ENCODE data around the gene SMCO3.
A peak's percentile ranks its signal among the peaks of the same experiment; 100 is the strongest.

Gene SMCO3

DNA sequence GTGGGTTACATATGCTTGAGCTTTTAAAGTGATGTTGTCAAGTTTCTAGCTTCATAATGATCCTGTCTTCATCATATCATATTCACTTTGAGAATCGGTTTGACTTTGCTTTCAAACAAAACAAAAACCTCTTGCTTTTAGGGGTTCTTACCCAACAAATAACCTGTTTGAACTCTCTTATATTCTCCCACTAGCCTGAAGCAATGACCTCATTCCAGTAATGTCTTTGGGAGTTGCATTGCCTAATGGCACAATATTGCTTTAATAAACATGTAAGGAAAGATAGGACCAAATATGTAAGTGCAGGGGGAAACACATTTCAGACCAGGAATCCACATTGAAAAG lies 38.4 kb downstream of the SMCO3 start:
- H3K27ac ChIP-seq, result no peak overlapping the region
- DNase-seq (ENCODE audit: low spot score), result no peak
- no peak for TF ChIP-seq CTCF (conservative IDR thresholded peaks at IDR 0.05; ENCODE audit: low read depth)
- ChIA-PET CTCF (no interaction called here), POLR2A (ENCODE audit: low non-redundant PET) (no interaction called here)

- peak overlapping the region; percentile 90 for H3K27ac ChIP-seq
- no peak for DNase-seq (ENCODE audit: low spot score)
- ChIA-PET POLR2A (ENCODE audit: low non-redundant PET) (no interaction called here), CTCF (no interaction called here)
- no peak for TF ChIP-seq CTCF (conservative IDR thresholded peaks at IDR 0.05; ENCODE audit: low read depth)
These were observed 38.9 kb downstream of the SMCO3 start for GRCh38 chr12:14774906-14775635.

- ChIA-PET CTCF (interaction anchor here (0.7 kb wide), 1 partner anchor 982 kb away, joined by 3 read pairs; no protein-coding TSS in a partner anchor), POLR2A (ENCODE audit: low non-redundant PET) (interaction anchor here (0.6 to 1.0 kb wide), 2 partner anchors 29 to 269 kb away, joined by 3 to 4 read pairs; partner anchors contain the start of genes C12orf60 and WBP11)
- peak overlapping the region; percentile 90 for H3K27ac ChIP-seq
- no peak for TF ChIP-seq CTCF (conservative IDR thresholded peaks at IDR 0.05; ENCODE audit: low read depth)
- DNase-seq (ENCODE audit: low spot score), result peak; percentile 94
These were observed 39.7 kb downstream of the SMCO3 start for GRCh38 chr12:14774074-14774905.

DNA sequence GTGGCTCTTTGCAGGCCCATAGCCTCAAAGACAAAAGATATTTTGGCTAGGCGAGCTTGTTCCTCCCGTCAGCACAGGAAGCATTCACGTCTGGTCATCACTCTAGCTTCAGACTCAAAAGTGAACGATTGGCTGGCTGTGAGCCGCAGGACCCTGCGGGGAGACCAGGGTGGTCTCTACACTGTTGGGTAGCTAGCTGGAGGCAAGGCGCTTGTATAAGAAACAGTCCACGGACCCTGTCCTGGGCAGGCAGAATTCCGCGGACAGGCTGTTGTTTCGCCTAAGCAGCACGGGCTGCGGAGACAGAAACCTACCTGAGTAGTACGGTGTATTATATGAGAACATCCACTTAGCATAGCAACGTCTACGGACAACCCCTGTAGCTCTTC lies 40.3 kb downstream of the SMCO3 start:
- ChIA-PET POLR2A (ENCODE audit: low non-redundant PET) (interaction anchor here (1.0 kb wide), 1 partner anchor 30 kb away, joined by 4 read pairs; the partner anchor contains the start of genes C12orf60 and WBP11), CTCF (interaction anchor here (0.7 kb wide), 1 partner anchor 981 kb away, joined by 3 read pairs; no protein-coding TSS in a partner anchor)
- TF ChIP-seq CTCF (conservative IDR thresholded peaks at IDR 0.05; ENCODE audit: low read depth), result no peak
- H3K27ac ChIP-seq, result peak overlapping the region; percentile 90
- no peak for DNase-seq (ENCODE audit: low spot score)

- H3K27ac ChIP-seq, result no peak overlapping the region
- POLR2A ChIA-PET (ENCODE audit: low non-redundant PET), result no interaction called here
- CTCF ChIA-PET, result no interaction called here
- TF ChIP-seq CTCF (conservative IDR thresholded peaks at IDR 0.05; ENCODE audit: low read depth), result no peak
- no peak for DNase-seq (ENCODE audit: low spot score)
These were observed 41.0 kb downstream of the SMCO3 start for GRCh38 chr12:14772946-14773345.

GRCh38 chr12:14771651-14772137 lies 42.3 kb downstream of the SMCO3 start:
- peak overlapping the region; percentile 91 for H3K27ac ChIP-seq
- no peak for TF ChIP-seq CTCF (conservative IDR thresholded peaks at IDR 0.05; ENCODE audit: low read depth)
- DNase-seq (ENCODE audit: low spot score), result no peak
- CTCF ChIA-PET, result interaction anchor here (0.7 kb wide), 1 partner anchor 1493 kb away, joined by 3 read pairs; no protein-coding TSS in a partner anchor
- POLR2A ChIA-PET (ENCODE audit: low non-redundant PET), result no interaction called here
